ENCODE results near the gene KNTC1.
"Not testable (repeated sequence)": the region's sequence is repeated elsewhere in the genome, so short reads cannot be mapped to it uniquely, and the experiment has no call there.

KNTC1 gene

DNA sequence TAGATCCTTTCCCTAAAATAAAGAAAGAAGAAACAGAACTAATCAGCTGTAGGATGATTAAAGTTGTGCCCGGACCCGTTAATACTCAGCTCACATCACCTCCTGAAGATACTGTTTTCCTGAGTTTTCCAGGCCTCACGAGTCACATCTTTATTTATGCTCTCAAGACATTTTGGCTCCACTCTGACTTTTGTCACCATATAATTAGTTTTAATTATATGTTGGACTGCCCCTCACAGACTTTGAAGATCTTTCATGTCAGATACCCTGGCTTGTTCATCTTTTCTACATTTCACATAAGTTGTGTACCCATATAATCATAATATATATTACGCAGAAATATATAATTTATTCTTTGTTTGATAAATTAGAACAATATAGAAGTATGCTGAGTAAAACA lies 88.7 kb downstream of the KNTC1 start:
- no peak overlapping the region for H3K27ac ChIP-seq
- TF ChIP-seq, protein P1, sequence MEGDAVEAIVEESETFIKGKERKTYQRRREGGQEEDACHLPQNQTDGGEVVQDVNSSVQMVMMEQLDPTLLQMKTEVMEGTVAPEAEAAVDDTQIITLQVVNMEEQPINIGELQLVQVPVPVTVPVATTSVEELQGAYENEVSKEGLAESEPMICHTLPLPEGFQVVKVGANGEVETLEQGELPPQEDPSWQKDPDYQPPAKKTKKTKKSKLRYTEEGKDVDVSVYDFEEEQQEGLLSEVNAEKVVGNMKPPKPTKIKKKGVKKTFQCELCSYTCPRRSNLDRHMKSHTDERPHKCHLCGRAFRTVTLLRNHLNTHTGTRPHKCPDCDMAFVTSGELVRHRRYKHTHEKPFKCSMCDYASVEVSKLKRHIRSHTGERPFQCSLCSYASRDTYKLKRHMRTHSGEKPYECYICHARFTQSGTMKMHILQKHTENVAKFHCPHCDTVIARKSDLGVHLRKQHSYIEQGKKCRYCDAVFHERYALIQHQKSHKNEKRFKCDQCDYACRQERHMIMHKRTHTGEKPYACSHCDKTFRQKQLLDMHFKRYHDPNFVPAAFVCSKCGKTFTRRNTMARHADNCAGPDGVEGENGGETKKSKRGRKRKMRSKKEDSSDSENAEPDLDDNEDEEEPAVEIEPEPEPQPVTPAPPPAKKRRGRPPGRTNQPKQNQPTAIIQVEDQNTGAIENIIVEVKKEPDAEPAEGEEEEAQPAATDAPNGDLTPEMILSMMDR (IDR thresholded peaks at IDR 0.05), result no peak
- TF ChIP-seq ZFX (IDR thresholded peaks at IDR 0.05; ENCODE audit: borderline replicate concordance), result no peak

DNA sequence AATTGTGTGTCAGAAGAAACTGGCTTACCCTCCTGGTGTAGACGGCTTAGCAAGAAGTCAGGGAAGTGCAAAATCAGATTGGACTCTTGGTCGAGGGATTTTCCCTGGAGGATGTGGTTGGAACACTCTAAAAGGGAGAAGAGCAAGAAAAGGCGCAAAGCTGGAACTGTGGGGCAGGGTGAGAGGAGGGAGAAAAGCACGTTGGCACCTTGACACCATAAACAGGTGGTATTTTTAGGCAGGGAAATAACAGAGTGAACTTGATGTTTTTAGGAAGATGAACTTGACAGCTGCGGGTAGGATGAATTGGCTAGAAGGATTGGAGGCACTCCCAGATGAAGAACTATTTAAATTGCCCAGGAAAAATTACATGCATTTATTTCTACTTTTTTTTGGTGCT lies 108.4 kb downstream of the KNTC1 start:
- no peak for TF ChIP-seq ZFX (IDR thresholded peaks at IDR 0.05; ENCODE audit: borderline replicate concordance)
- TF ChIP-seq, protein P1 (IDR thresholded peaks at IDR 0.05), result no peak
- no peak overlapping the region for H3K27ac ChIP-seq

DNA sequence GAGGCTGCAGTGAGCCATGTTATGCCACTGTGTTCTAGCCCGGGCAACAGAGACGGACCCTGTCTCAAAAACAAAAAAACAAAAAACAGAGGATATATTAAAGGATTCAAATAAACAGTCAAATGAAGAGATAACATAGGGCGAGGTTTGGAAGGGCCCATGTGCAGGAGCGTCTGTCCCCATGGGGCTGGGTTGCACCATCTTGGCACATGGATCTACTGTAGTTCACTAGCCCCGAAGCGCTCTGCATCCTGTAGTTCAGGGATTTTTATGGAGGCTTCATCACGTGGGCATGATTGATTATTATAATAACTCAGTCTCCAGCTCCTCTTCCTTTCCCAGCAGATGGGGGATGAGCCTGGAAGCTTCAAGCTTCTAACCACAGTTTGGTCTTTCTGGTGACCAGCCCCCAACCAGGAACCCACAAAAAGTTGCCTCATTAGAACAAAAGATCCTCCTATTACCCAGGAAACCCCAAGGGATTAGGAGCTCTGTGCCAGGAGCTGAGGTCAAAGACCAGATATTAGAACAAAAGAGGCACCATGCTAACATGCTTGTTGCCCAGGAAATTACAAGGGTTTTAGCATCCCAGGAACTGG lies 116.3 kb downstream of the KNTC1 start:
- H3K27ac ChIP-seq, result no peak overlapping the region
- TF ChIP-seq, protein P1 (IDR thresholded peaks at IDR 0.05), result no peak
- no peak for TF ChIP-seq ZFX (IDR thresholded peaks at IDR 0.05; ENCODE audit: borderline replicate concordance)

DNA sequence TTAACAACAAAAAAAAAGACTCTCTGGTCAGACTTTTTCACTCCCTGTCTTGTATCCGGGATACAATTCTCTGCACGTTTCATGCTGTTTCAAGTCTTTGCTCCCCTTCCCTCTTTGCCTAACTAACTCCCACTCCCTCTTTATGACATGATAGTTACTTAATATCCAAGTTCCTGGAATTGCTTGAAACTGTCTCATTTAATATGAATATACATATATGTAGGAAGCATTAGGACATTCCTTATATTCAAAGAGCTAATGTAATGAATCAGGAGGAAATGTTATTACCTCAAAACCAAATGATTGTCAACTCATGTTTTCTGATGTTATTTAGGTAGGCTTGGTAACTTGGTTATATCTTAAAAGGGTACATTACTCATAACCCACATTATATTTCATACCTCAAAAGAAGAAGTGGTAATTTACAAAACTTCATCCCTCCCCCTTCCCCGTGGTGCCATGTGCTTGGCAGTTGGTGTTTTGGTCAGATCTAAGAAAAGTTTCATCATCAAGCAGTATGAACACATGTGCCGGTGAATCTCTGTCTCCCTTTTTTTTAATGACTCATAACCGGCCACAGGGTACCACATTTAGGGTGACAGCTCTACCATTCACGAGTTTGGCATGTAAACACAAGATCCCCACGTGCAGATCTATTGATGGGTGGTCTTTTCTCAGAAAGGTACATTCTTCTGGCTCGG lies 119.6 kb downstream of the KNTC1 start:
- H3K27ac ChIP-seq, result no peak overlapping the region
- TF ChIP-seq, protein P1 (IDR thresholded peaks at IDR 0.05), result no peak
- TF ChIP-seq ZFX (IDR thresholded peaks at IDR 0.05; ENCODE audit: borderline replicate concordance), result no peak

DNA sequence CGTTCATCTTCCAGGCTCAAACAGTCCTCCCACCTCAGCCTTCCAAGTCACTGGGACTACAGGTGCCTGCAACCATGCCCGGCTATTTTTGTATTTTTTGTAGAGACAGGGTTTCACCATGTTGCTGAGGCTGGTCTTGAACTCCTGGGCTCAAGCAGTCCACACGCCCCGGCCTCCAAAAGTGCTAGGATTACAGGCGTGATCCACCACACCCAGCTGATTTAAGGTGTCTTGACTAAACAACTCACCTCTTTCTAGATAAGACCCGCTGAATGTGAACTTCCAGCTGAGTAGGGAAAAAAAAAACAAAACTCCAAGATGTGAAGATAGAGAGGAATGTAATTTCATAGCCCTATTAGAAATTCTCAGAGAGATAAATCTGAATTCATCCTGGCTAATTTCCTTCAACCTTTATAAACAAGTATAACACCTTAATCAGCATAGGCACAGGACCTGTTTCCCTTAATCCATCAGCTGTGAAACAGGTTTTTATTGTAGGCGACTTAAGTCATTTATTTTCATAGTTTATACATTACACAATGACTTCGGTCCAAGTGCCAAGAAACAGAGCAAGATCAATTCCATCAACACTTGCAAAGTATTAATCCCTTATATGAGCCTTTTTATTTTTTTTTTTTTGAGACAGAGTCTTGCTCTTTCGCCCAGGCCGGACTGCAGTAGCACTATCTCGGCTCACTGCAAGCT lies 124.6 kb downstream of the KNTC1 start:
- no peak overlapping the region for H3K27ac ChIP-seq
- TF ChIP-seq, protein P1 (IDR thresholded peaks at IDR 0.05), result no peak
- no peak for TF ChIP-seq ZFX (IDR thresholded peaks at IDR 0.05; ENCODE audit: borderline replicate concordance)

DNA sequence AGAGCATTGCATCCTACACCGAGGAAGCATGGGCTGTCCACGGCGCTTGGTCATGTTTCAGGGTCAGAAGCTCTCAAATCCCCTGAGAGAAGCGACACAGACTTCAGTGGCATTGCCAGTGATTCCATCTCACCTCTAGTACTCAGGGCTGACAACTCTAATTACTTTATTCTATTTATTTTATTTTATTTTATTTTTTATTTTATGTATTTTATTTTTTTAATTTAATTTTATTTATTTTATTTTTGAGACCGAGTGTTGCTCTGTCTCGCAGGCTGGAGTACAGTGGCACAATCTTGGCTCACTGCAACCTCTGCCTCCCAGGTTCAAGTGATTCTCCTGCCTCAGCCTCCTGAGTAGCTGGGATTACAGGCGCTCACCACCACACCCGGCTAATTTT lies 126.2 kb downstream of the KNTC1 start:
- H3K27ac ChIP-seq, result not testable (repeated sequence)

DNA sequence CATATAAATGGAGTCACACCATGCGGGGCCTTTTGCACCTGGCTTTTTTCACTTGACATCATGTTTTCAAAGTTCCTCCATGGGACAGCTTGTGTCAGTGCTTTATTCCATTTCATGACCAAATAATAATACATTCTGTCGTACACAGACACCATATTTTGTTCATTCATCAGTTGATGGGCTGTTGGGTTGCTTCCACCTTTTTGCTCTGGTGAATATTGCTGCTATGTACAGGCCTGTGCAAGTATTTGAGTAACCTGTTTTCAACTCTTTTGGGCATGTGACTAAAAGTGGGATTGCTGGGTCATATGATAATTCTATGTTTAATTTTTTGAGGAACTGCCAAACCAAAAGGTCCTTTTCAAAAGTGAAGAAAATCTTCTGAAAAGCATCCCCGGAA lies 129.2 kb downstream of the KNTC1 start:
- TF ChIP-seq ZFX (IDR thresholded peaks at IDR 0.05; ENCODE audit: borderline replicate concordance), result no peak
- TF ChIP-seq, protein P1 (IDR thresholded peaks at IDR 0.05), result no peak
- H3K27ac ChIP-seq, result no peak overlapping the region

Measured in 22Rv1 (cell line).